Measurements from ENCODE around the gene VSIG4. TPM values are rescaled to one million over a fixed set of nuclear protein-coding genes. Genes with fewer than 3 reads are reported as not detected.

VSIG4 gene
- total and polyA plus RNA-seq, 2 of the 8 experiments (the other 6 are each of a cell fraction or from before 2014, with no cell fraction given) = not detected

GRCh38 chrX:65999029-65999562, 40.8 kb downstream of the VSIG4 start:
- no peak for FAIRE-seq
- no peak overlapping the region for H3K4me3 ChIP-seq (ENCODE audit: extremely low read depth in 1 of 4, insufficient read depth in 2 of 4, low read depth in 3 of 4, low read length in 4 of 4)
- TF ChIP-seq SP4 (IDR thresholded peaks at IDR 0.05; ENCODE audit: low read length) (no peak), ASH2L (IDR thresholded peaks at IDR 0.05; ENCODE audit: low read length) (no peak), POLR2A (IDR thresholded peaks at IDR 0.05; ENCODE audit: control extremely low read depth in 1 of 2, low read depth in 2 of 2, low read length in 2 of 2) (no peak), RXRA (IDR thresholded peaks at IDR 0.05; ENCODE audit: insufficient read depth, low read depth, low read length) (no peak), EP300 (IDR thresholded peaks at IDR 0.05; ENCODE audit: borderline replicate concordance in 1 of 2, low read depth in 2 of 2, low read length in 2 of 2) (no peak), SIX5 (IDR thresholded peaks at IDR 0.05; ENCODE audit: low read depth, low read length) (no peak), GTF2F1 (IDR thresholded peaks at IDR 0.05; ENCODE audit: borderline replicate concordance, low read depth, low read length) (no peak), MAX (IDR thresholded peaks at IDR 0.05) (no peak), RNF2 (IDR thresholded peaks at IDR 0.05; ENCODE audit: borderline replicate concordance, low read depth, low read length, missing control alignments, poor library complexity, severe bottlenecking) (no peak), ZNF274 (IDR thresholded peaks at IDR 0.05; ENCODE audit: borderline replicate concordance, extremely low read depth, low read length) (no peak), USF2 (IDR thresholded peaks at IDR 0.05; ENCODE audit: low read length) (no peak), JUND (IDR thresholded peaks at IDR 0.05; ENCODE audit: low read length) (no peak), CREB1 (IDR thresholded peaks at IDR 0.05) (no peak)

More at GRCh38 chrX:65999029-65999562, 40.8 kb downstream of the VSIG4 start:
- Histone ChIP-seq H3K23ac (ENCODE audit: insufficient read length) (no peak overlapping the region), H2BK15ac (ENCODE audit: low read length) (no peak overlapping the region), H4K8ac (ENCODE audit: extremely low read depth, insufficient read depth, low read length) (no peak overlapping the region), H3K79me2 (ENCODE audit: control insufficient read depth in 1 of 2, insufficient read depth in 2 of 2, low read length in 2 of 2) (no peaks in the 10 kb centered on the region), H3K27me3 (replicated peaks in 1 of 4; ENCODE audit: control insufficient read depth in 3 of 4, extremely low read depth in 1 of 4, insufficient read depth in 3 of 4, low read length in 3 of 4) (no peaks in the 10 kb centered on the region), H2BK12ac (ENCODE audit: low read depth, low read length) (no peak overlapping the region), H3K18ac (ENCODE audit: extremely low read depth, low read length) (no peak overlapping the region), H3K36me3 (ENCODE audit: control insufficient read depth in 2 of 4, insufficient read depth in 4 of 4, low read length in 3 of 4) (no peaks in the 10 kb centered on the region), H4K91ac (replicated peaks; ENCODE audit: insufficient read length, low read length) (no peak overlapping the region), H3K4me1 (replicated peaks in 1 of 4; ENCODE audit: control insufficient read depth in 3 of 4, insufficient read depth in 4 of 4, low read length in 3 of 4) (no peaks in the 10 kb centered on the region), H3K79me1 (ENCODE audit: low read depth, low read length) (no peaks in the 10 kb centered on the region), H3K9me3 (ENCODE audit: insufficient read depth in 2 of 2, low read depth in 1 of 2, low read length in 1 of 2) (peaks cover 4 to 7% of the 10 kb centered on the region in 2 experiments; a peak in 1 of 4 replicates), H4K5ac (ENCODE audit: insufficient read length, low read depth, low read length) (no peak overlapping the region), H3K4me2 (ENCODE audit: insufficient read depth in 1 of 2, low read depth in 2 of 2, low read length in 2 of 2) (no peak overlapping the region), H2BK120ac (replicated peaks; ENCODE audit: low read depth, low read length) (no peak overlapping the region), H3K27ac (ENCODE audit: low read depth, low read length) (no peak overlapping the region), H3K14ac (ENCODE audit: insufficient read length) (no peak overlapping the region), H2AFZ (ENCODE audit: low read length) (no peak overlapping the region), H2BK5ac (ENCODE audit: low read depth, low read length) (no peak overlapping the region), H3K4ac (replicated peaks; ENCODE audit: insufficient read length, low read depth, low read length) (no peak overlapping the region), H2AK5ac (ENCODE audit: low read depth, low read length) (no peak overlapping the region), H3K9ac (replicated peaks in 1 of 4; ENCODE audit: extremely low read depth in 1 of 4, low read depth in 3 of 4, low read length in 3 of 4) (no peak overlapping the region), H3K23me2 (ENCODE audit: low read depth, low read length) (no peaks in the 10 kb centered on the region), H2BK20ac (ENCODE audit: low read length) (no peak overlapping the region), H3K56ac (replicated peaks; ENCODE audit: insufficient read length, low read depth, low read length) (no peak overlapping the region), H4K20me1 (replicated peaks in 1 of 2; ENCODE audit: control insufficient read depth in 1 of 2, insufficient read depth in 2 of 2, low read length in 2 of 2) (no peaks in the 10 kb centered on the region)
- ChIA-PET POLR2A (ENCODE audit: partially characterized antibody) (no interaction called here), CTCF (ENCODE audit: partially characterized antibody) (no interaction called here)
- no peak for DNase-seq (ENCODE audit: low read depth in 1 of 2, low spot score in 2 of 2)
- 60% methylated on average over 2 of the region's 3 CpGs; no CpG with 5 or more reads in 1 of the 2 experiments for WGBS, 2 experiments (ENCODE audit: extremely low coverage in 1 of 2, insufficient coverage in 1 of 2, insufficient read length in 1 of 2, insufficient replicate concordance in 2 of 2, low coverage in 1 of 2, low lambda C conversion rate in 2 of 2, missing lambda C conversion rate in 1 of 2)

Data from H1 (cell line).